Mucosa of descending colon (tissue), 3 donors: ENCODE results near the gene ART3. TPM values are rescaled to one million over a fixed set of nuclear protein-coding genes. Genes with fewer than 3 reads are reported as not detected.
A peak's percentile ranks its signal among the peaks of the same experiment; 100 is the strongest.

Source experiments
- ATAC-seq: fragments of 200-7000 bp; cut with Tn5 transposase; one replicate; pipeline ENCODE4 v1.9.1; 2020; ENCODE audit warnings: mild to moderate bottlenecking, moderate library complexity
- DNase-seq, 3 donors: peaks; one replicate each; pipeline ENCODE4 v3.0.0-alpha.2; 2020
- H3K36me3 ChIP-seq: fragments of 200-600 bp; one replicate; pipeline ENCODE4 v1.8.0; 2021; ENCODE audit warnings: low read depth, mild to moderate bottlenecking
- H3K4me1 ChIP-seq: fragments of 200-600 bp; one replicate; pipeline ENCODE4 v1.8.0; 2021; ENCODE audit warnings: low read depth, mild to moderate bottlenecking
- H3K4me3 ChIP-seq: fragments of 200-600 bp; one replicate; pipeline ENCODE4 v1.8.0; 2021; ENCODE audit warnings: mild to moderate bottlenecking
- H3K9me3 ChIP-seq: fragments of 200-600 bp; one replicate; pipeline ENCODE4 v1.8.0; 2021; ENCODE audit warnings: mild to moderate bottlenecking
- intact Hi-C, 2 donors: fragments of 100-400 bp; cut with DNase I in 1 of 2; cut with micrococcal nuclease in 1 of 2; formaldehyde crosslinking; loops; one replicate each; pipeline versions ENCODE4 v1.11.0 to v1.11.1; 2022; cut with DNase I, micrococcal nuclease
- total RNA-seq, 3 donors: library from RNA; stranded (reverse); fragmentation: NEBNext Ultra II Directional in 2 of 3; extraction: Animal tissue kit (Norgen Biotek cat#: 25700) in 2 of 3; gene quantifications; one replicate each; pipeline versions ENCODE4 v1.2.1 to v1.2.4, GENCODE V29; 2021 to 2023
- TF ChIP-seq, protein P1 (sequence below): fragments of 200-600 bp; IDR thresholded peaks from one replicate; pipeline ENCODE4 v1.8.0; 2022; ENCODE audit warnings: antibody characterized with exemption, mild to moderate bottlenecking
- donor health status: DM: no; HTN: no; CAD: no; lungs with moderate emphysema.
- donor health status: DM: no; HTN: no; CAD: no.
- donor health status: DM: no; HTN: yes; CAD: no.

ART3 gene
- total RNA-seq, 3 donors from 2014 or later: 1.1 to 2.2 TPM; not detected in 1

- no peak for DNase-seq
- intact Hi-C loops: no loop called here
- Histone ChIP-seq H3K36me3 (no peaks in the 10 kb centered on the region), H3K4me1 (no peaks in the 10 kb centered on the region), H3K4me3 (no peak overlapping the region), H3K9me3 (no peaks in the 10 kb centered on the region)
- no peak for ATAC-seq
- TF ChIP-seq, protein P1, sequence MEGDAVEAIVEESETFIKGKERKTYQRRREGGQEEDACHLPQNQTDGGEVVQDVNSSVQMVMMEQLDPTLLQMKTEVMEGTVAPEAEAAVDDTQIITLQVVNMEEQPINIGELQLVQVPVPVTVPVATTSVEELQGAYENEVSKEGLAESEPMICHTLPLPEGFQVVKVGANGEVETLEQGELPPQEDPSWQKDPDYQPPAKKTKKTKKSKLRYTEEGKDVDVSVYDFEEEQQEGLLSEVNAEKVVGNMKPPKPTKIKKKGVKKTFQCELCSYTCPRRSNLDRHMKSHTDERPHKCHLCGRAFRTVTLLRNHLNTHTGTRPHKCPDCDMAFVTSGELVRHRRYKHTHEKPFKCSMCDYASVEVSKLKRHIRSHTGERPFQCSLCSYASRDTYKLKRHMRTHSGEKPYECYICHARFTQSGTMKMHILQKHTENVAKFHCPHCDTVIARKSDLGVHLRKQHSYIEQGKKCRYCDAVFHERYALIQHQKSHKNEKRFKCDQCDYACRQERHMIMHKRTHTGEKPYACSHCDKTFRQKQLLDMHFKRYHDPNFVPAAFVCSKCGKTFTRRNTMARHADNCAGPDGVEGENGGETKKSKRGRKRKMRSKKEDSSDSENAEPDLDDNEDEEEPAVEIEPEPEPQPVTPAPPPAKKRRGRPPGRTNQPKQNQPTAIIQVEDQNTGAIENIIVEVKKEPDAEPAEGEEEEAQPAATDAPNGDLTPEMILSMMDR: no peak
Measured at GRCh38 chr4:76106442-76106841, 31.9 kb downstream of the ART3 start.

DNA sequence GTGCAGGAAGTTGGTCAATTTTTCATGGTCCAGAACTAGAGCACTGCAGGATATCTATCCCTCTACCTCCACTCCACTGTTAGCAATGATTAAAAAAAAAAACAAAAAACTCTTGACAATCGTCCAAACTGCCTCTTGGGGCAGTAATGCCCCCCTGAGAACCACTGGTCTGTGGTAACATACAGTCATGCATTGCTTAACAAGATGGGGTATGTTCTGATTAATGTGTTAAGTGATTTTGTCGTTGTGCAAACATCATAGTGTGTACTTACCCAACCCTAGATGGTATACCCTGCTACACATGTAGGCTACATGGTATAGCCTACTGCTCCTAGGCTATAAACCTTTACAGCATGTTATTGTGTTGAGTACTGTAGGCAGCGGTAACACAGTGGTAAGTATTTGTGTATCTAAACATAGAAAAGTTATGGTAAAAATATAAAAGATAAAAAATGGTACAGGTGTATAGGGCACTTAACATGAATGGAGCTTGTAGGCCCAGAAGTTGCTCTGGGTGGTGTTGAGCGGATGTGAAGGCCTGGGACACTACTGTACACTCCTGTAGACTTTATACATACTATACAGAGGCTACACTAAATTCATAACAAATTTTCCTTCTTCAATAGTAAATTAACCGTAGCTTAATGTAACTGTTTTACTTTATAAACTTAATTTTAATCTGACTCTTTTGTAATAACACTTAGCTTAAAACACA, 34.1 kb downstream of the ART3 start:
- Histone ChIP-seq H3K4me3 (no peak overlapping the region), H3K36me3 (no peaks in the 10 kb centered on the region), H3K4me1 (no peaks in the 10 kb centered on the region), H3K9me3 (no peaks in the 10 kb centered on the region)
- TF ChIP-seq, protein P1: no peak
- intact Hi-C loops: no loop called here
- DNase-seq (no peak), ATAC-seq (peak; percentile 61)

DNA sequence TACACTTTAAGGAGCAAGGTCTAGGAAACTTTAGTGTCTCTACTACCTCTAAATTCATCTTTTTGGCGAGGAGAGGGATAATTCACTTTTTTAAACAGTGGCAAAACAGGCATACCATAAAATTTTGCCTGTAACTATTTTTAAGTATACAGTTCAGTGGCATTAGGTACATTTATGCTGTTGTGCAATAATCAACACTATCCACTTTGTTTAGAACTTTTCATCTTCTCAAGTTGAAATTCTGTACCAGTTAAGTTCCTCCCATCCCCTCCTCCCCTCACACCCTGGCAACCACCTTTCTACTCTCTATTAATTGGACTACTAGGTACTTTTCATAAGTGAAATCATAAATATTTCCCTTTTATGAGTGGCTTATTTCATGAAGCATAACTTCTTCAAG, 42.3 kb downstream of the ART3 start:
- no peak for DNase-seq
- H3K36me3 ChIP-seq: no peaks in the 10 kb centered on the region
- intact Hi-C loops: no loop called here

GRCh38 chr4:76117536-76117935, 43.0 kb downstream of the ART3 start:
- DNase-seq: no peak
- Histone ChIP-seq H3K4me3 (no peak overlapping the region), H3K9me3 (no peaks in the 10 kb centered on the region), H3K4me1 (no peaks in the 10 kb centered on the region), H3K36me3 (no peaks in the 10 kb centered on the region)
- TF ChIP-seq, protein P1: no peak
- no peak for ATAC-seq
- intact Hi-C loops: no loop called here

More for the DNA sequence above, 42.3 kb downstream of the ART3 start:
- TF ChIP-seq, protein P1: no peak
- Histone ChIP-seq H3K9me3 (no peaks in the 10 kb centered on the region), H3K4me3 (no peak overlapping the region), H3K4me1 (no peaks in the 10 kb centered on the region)
- no peak for ATAC-seq

- intact Hi-C loops: no loop called here
- DNase-seq (no peak), ATAC-seq (no peak)
- Histone ChIP-seq H3K9me3 (no peaks in the 10 kb centered on the region), H3K4me1 (no peaks in the 10 kb centered on the region), H3K4me3 (no peak overlapping the region), H3K36me3 (no peaks in the 10 kb centered on the region)
- TF ChIP-seq, protein P1: no peak
Measured at GRCh38 chr4:76120199-76120598, 45.7 kb downstream of the ART3 start.
